UCSD-AML1 (cell line): Measurements from ENCODE around the gene NR1I2.

Source experiments
- DNase-seq: peaks from one replicate; lab custom pipeline; 2025; ENCODE audit not compliant: unreplicated experiment; lab: John Stamatoyannopoulos, UW

Gene NR1I2

GRCh38 chr3:119781330-119782198 is at the start of gene NR1I2:
TSS of gene NR1I2 (plus strand) at chr3:119782101.
- no peak for DNase-seq

DNA sequence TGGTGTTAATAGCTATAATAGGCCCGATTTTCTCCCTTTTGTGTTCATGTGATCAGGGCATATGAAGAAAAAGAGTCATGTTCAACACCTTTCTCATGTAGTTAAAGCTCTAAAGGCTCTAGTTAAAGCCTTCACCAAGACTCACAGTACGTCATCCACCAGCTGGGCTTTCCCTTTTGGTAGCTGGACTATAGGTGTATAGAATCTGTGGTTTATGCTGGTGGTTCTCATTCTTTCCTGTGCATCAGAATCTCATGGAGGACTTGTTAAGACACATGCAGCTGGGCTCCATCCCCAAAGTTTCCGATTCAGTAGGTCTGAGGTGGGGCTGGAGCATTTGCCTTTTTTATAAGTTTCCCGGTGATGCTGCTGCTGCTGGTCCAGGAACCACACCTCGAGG is 48.1 kb upstream of the NR1I2 start:
- no peak for DNase-seq

DNA sequence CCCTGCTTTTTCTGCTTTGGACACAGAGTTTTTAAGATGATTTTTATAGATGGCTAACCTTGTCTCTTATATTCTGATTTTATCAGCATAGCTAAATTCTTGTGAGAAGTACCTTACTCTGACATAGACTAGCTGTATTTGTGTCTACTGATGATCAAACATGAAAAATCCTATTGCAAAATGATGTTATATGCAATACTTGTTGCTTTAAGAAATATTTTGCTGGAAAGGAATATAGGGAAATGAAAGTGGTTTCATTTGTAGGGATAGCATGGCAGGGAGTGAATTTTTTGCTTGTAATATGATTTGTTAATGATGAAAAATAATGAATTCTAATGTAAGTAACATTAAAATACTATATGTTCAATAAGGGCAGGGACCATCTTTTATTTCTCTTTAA is 43.2 kb upstream of the NR1I2 start:
- DNase-seq = no peak

- DNase-seq = no peak
Observed at GRCh38 chr3:119741657-119742590, 40.0 kb upstream of the NR1I2 start.

DNA sequence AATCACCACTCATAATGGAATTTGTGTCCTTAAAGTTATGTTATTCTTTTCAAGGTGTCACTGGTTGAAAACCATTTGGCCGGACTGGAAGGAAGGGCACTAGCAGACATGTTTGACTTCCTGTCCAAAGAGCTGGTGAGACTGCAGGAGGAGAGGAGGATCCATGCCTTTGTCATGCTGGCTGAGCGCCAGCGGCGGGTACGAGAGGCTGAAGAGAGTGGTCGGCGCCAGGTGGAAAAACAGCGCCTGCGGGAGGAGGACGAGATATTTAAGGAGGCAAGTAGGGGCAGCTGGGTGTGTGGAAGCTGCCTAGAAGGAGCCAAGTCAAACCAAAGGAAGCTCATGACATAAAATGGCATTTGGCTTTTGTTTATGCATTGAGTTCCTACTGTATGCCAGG is 38.0 kb upstream of the NR1I2 start:
- no peak for DNase-seq

- no peak for DNase-seq
Observed at GRCh38 chr3:119745942-119746341, 36.0 kb upstream of the NR1I2 start.

DNA sequence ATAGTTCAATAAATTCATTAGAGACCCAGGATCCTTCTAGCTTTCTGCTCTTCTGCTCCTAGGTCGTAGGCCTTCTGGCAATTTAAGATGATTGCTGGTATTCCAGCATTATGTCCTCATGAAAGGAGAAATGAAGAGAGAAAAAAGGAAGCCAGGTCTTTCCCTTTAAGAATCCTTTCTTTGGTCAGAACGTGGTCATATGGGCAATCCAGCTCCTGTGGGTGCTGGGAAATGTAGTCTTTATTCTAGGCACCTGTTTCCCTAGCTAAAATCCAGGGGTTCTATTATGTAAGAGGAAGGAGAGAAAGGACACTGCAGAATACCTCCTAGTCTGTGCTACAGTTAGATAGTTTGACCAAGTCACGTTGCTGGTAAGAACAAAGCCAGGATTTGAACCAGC is 35.5 kb upstream of the NR1I2 start:
- no peak for DNase-seq

DNA sequence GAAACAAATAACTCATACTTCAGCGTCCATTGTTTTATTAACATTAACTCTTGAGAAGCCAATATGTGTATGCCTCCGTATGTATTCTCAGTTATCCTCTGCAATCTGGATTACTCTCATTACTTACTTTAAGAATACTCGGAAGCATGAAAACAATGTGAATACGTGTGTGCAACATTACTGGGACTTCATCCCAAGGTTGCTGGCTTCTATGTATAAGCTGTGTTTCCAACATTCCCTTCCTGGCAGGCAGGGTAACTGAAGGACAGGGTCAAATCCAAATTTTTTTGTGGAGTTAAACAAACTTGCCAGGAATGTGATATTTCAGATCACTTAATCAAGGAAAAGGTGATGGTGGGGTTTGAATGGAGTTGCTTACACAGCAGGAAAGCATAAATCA is 34.5 kb upstream of the NR1I2 start:
- no peak for DNase-seq

DNA sequence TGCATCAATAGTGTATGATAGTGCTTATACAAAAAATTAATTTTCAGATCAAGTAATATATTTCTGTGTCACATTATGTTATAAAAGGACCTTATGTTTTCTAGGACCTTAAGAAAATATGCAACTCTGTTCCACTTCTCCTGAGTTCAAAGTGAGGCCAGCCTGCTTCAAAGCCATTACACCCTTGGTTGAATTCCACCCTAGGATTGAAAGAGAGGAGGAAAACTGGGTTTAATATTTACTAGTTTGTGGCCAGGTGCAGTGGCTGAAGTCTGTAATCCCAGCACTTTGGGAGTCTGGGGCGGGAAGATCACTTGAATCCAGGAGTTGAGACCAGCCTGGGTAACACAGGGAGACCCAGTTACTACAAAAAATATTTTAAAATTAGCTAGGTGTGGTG is 32.9 kb upstream of the NR1I2 start:
- DNase-seq = no peak

DNA sequence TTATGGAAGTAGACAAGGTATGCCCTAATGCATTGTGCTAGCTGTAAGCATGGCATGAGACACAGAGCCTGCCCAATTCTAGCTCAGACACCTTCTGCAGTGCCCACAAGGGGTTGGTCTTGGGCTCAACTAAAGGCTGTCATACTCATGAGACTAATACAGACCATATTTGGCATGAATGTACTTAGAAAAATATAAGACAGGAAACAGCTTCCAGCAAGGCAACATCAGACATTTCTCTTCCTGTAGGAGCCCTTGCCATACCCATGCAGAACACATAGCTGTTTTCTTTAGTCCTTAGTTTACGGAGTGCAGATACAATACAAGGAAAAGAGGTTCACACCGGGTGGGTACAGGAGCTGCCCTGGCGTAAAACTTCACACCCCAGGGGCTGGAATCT is 30.5 kb upstream of the NR1I2 start:
- DNase-seq = no peak

GRCh38 chr3:119759962-119760361 is 21.9 kb upstream of the NR1I2 start:
- no peak for DNase-seq

- DNase-seq = no peak
Observed at GRCh38 chr3:119762876-119763275, 19.0 kb upstream of the NR1I2 start.

DNA sequence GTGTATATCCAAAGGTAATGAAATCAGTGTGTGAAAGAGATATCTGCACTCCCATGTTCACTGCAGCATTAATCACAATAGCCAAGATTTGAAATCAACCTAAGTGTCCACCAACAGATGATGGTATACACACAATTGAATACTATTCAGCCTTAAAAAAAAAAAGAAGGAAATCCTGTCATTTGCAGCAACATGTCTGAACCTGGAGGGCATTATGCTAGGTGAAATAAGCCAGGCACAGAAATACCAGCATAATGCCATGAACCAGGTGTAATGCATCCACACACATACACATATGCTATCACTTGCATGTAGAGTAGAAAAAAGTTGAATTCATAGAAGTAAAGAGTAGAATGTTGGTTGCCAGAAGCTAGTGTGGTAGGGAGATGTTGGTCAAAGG is 18.4 kb upstream of the NR1I2 start:
- DNase-seq = no peak

- no peak for DNase-seq
Observed at GRCh38 chr3:119765239-119765638, 16.7 kb upstream of the NR1I2 start.

DNA sequence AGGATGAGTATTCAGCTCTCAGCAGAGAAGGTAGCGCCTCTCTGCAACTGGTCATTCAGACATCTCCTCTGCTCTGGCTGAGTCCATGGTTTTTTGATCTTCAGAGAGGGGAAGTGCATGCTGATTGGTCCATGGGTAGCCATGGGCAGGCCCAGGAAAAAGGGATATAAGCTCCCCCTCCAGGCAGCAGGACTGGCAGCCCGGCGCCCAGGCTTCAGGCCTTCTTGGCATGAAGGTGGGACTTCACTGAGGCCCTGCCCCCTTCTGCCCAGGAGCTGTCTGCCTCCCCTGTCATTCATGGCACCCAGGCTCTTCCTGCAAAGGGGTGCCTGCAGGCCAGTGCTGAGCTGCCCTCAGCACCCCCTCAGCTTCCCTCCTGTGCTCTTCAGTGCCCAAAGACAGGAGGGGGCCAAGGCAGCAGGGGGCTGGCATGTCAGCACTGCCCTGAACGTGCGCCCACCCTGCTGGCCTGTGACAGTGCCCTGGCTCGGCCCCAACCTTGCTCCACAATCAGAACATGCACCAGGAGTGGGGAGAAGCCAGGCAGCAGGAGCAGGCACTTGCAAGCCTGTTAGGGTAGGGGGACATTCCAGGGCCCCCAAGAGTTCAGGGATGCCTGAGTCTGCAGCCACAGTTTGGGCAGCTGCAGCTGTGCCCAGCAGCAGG is 13.8 kb upstream of the NR1I2 start:
- DNase-seq = no peak

DNA sequence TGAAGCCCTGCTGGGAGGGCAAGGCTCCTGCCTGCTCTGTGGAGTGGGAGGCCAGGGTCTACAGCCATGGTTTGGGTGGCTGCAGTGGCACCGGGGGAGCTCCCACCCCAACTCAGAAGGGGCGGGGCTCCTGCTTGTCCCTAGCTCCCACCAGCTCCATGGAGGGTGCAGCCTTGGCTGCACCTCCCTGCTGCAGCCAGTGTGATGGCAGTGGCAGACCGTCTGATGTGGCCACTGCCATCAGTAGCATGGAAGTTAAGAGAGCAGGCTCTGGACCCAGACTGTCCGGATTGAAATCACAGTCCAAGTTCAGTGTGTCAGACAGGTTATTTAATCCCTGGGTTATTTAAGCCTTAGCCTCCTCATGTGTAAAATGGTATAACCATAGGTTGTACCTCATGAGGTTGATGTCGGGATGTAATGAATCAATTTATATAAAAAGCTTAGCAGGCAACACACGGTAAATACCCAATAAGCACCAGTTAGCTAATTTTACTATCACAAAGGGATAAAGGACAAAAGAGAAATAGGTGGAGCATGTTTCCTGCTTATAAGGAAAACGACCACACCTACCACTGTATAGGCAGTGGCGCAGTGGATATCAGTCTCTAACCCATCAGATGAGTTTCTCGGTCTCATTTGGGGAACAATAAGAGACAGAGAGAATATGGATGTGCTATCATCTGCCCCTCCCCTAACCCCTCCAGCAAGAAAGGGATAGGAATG is 13.1 kb upstream of the NR1I2 start:
- DNase-seq = no peak

GRCh38 chr3:119769394-119770149 is 12.3 kb upstream of the NR1I2 start:
- no peak for DNase-seq

GRCh38 chr3:119774444-119774843 is 7.5 kb upstream of the NR1I2 start:
- no peak for DNase-seq

- DNase-seq = no peak
Observed at GRCh38 chr3:119776304-119776703, 5.6 kb upstream of the NR1I2 start.

- no peak for DNase-seq
Observed at GRCh38 chr3:119778176-119778575, 3.7 kb upstream of the NR1I2 start.
